Measurements from ENCODE around the gene TEX9. TPM values are rescaled to one million over a fixed set of nuclear protein-coding genes. Genes with fewer than 3 reads are reported as not detected.

Gene TEX9
- total and polyA plus RNA-seq, 3 experiments from 2014 or later, result 0.25 to 1.8 (median 1.2) TPM

GRCh38 chr15:56473017-56473416, 107.8 kb downstream of the TEX9 start:
- ChIA-PET POLR2A (no interaction called here), CTCF (no interaction called here)
- Mint-ChIP-seq H3K4me1 (peaks cover 9 to 12% (median 9%) of the 10 kb centered on the region in 3 donors), H3K36me3 (no peaks in the 10 kb centered on the region), H3K4me3 (no peak overlapping the region), H3K27ac (no peak overlapping the region), H3K27me3 (peaks cover 5 to 9% of the 10 kb centered on the region in 2 donors), H3K9me3 (peaks cover 0 to 3% (median 1%) of the 10 kb centered on the region in 5 donors)
- Histone ChIP-seq H3K36me3 (ENCODE audit: insufficient read depth, low read length) (no peaks in the 10 kb centered on the region), H3K9me3 (ENCODE audit: low read length) (no peaks in the 10 kb centered on the region), H3K27me3 (ENCODE audit: insufficient read depth, low read length, poor library complexity, severe bottlenecking) (no peaks in the 10 kb centered on the region), H3K4me1 (ENCODE audit: insufficient read depth, low read length) (no peaks in the 10 kb centered on the region), H3K27ac (ENCODE audit: low read depth, low read length) (no peak overlapping the region), H3K4me3 (ENCODE audit: low read length) (no peak overlapping the region)
- DNase-seq, result no peak

GRCh38 chr15:56475351-56475750, 110.1 kb downstream of the TEX9 start:
- Histone ChIP-seq H3K4me1 (ENCODE audit: insufficient read depth, low read length) (no peaks in the 10 kb centered on the region), H3K36me3 (ENCODE audit: insufficient read depth, low read length) (no peaks in the 10 kb centered on the region), H3K27ac (ENCODE audit: low read depth, low read length) (no peak overlapping the region), H3K4me3 (ENCODE audit: low read length) (no peak overlapping the region), H3K9me3 (ENCODE audit: low read length) (no peaks in the 10 kb centered on the region), H3K27me3 (ENCODE audit: insufficient read depth, low read length, poor library complexity, severe bottlenecking) (no peaks in the 10 kb centered on the region)
- no peak for DNase-seq
- Mint-ChIP-seq H3K27ac (no peak overlapping the region), H3K27me3 (peaks cover 15 to 21% of the 10 kb centered on the region in 2 donors), H3K9me3 (peaks cover 0 to 12% (median 4%) of the 10 kb centered on the region in 5 donors), H3K36me3 (no peaks in the 10 kb centered on the region), H3K4me3 (no peak overlapping the region), H3K4me1 (no peaks in the 10 kb centered on the region)
- CTCF ChIA-PET, result no interaction called here
- POLR2A ChIA-PET, result no interaction called here

Other genes starting within 250 kb of the TEX9 start
- gene RFX7, start 121.5 kb upstream of the TEX9 start, total RNA-seq, result 10 to 100 TPM; 30.3 to 35.2 TPM
- gene RFX7, start 121.5 kb upstream of the TEX9 start, polyA plus RNA-seq, result 3.5 TPM
- under 1 TPM; 0.74 to 0.82 TPM for gene MNS1, start 99.7 kb downstream of the TEX9 start, total RNA-seq
- not detected for gene MNS1, start 99.7 kb downstream of the TEX9 start, polyA plus RNA-seq